Astrocyte (in vitro differentiated cells and primary cell): ENCODE measurements around the gene ZCRB1. TPM values are rescaled to one million over a fixed set of nuclear protein-coding genes. Genes with fewer than 3 reads are reported as not detected.
"Not testable (repeated sequence)": the region's sequence is repeated elsewhere in the genome, so short reads cannot be mapped to it uniquely, and the experiment has no call there.

ENCODE experiments used
- DNase-seq: peaks from one replicate; pipeline ENCODE4 v3.0.0-alpha.2; 2010; ENCODE audit warnings: low read depth
- FAIRE-seq: peaks from 2 replicates; lab custom pipeline; 2011; peaks lifted over from hg19 to GRCh38; lab: Jason Lieb, UNC
- H2AFZ ChIP-seq: 2 replicates; pipeline ENCODE4 v1.6.0; 2012; ENCODE audit warnings: low read depth, low read length, inconsistent platforms
- H3K27ac ChIP-seq: 2 replicates; pipeline ENCODE4 v1.5.1; 2011; ENCODE audit warnings: low read depth, low read length, inconsistent platforms
- H3K27me3 ChIP-seq: 2 replicates; pipeline ENCODE4 v1.6.0; 2011; ENCODE audit warnings: low read length, inconsistent platforms; ENCODE audit not compliant: insufficient read depth
- H3K36me3 ChIP-seq: 2 replicates; pipeline ENCODE4 v1.5.1; 2011; ENCODE audit warnings: low read length, inconsistent platforms; ENCODE audit not compliant: insufficient read depth
- H3K4me1 ChIP-seq: 2 replicates; pipeline ENCODE4 v1.5.1; 2011; ENCODE audit warnings: low read length, inconsistent platforms; ENCODE audit not compliant: insufficient read depth
- H3K4me2 ChIP-seq: 2 replicates; pipeline ENCODE4 v1.6.0; 2012; ENCODE audit warnings: low read length, inconsistent platforms
- H3K4me3 ChIP-seq: 2 replicates; pipeline ENCODE4 v1.5.1; 2011; ENCODE audit warnings: low read depth, mild to moderate bottlenecking, low read length, inconsistent platforms; ENCODE audit not compliant: insufficient read depth
- H3K79me2 ChIP-seq: 2 replicates; pipeline ENCODE4 v1.6.0; 2012; ENCODE audit warnings: mild to moderate bottlenecking, low read length, inconsistent platforms; ENCODE audit not compliant: insufficient read depth
- H3K9ac ChIP-seq: 2 replicates; pipeline ENCODE4 v1.6.0; 2012; ENCODE audit warnings: mild to moderate bottlenecking, low read length, inconsistent platforms
- H3K9me3 ChIP-seq: 2 replicates; pipeline ENCODE4 v1.5.1; 2012; ENCODE audit warnings: low read depth, mild to moderate bottlenecking, low read length, inconsistent platforms; ENCODE audit not compliant: insufficient read depth
- H4K20me1 ChIP-seq: 2 replicates; pipeline ENCODE4 v1.6.0; 2012; ENCODE audit warnings: low read length, inconsistent platforms; ENCODE audit not compliant: insufficient read depth
- H3K27ac Mint-ChIP-seq: one replicate; pipeline ENCODE4 v1.8.0; 2021; ENCODE audit warnings: mild to moderate bottlenecking, mixed read lengths; ENCODE audit not compliant: unreplicated experiment
- H3K27me3 Mint-ChIP-seq: one replicate; pipeline ENCODE4 v1.8.0; 2021; ENCODE audit warnings: low read depth, mixed read lengths; ENCODE audit not compliant: unreplicated experiment
- H3K36me3 Mint-ChIP-seq: one replicate; pipeline ENCODE4 v1.8.0; 2021; ENCODE audit warnings: low read depth, mixed read lengths; ENCODE audit not compliant: unreplicated experiment
- H3K4me1 Mint-ChIP-seq: one replicate; pipeline ENCODE4 v1.8.0; 2021; ENCODE audit warnings: low read depth, mixed read lengths; ENCODE audit not compliant: unreplicated experiment
- H3K4me3 Mint-ChIP-seq: one replicate; pipeline ENCODE4 v1.8.0; 2021; ENCODE audit warnings: mild to moderate bottlenecking, moderate library complexity, mixed read lengths; ENCODE audit not compliant: unreplicated experiment
- H3K9me3 Mint-ChIP-seq: one replicate; pipeline ENCODE4 v1.8.0; 2021; ENCODE audit warnings: mild to moderate bottlenecking, mixed read lengths; ENCODE audit not compliant: unreplicated experiment
- EZH2 ChIP-seq: IDR thresholded peaks from 2 replicates; pipeline ENCODE4 v1.6.1; 2012; ENCODE audit warnings: mild to moderate bottlenecking, low read length, inconsistent platforms; ENCODE audit not compliant: insufficient read depth
- total RNA-seq: library from RNA; stranded (reverse); gene quantifications from 2 replicates; pipeline ENCODE4 v1.2.1, GENCODE V29; 2021
- TF ChIP-seq, protein P1 (sequence below): IDR thresholded peaks from 2 replicates; pipeline ENCODE4 v1.5.1; 2011; ENCODE audit warnings: low read depth, mild to moderate bottlenecking, inconsistent platforms, low read length, moderate library complexity; ENCODE audit not compliant: insufficient read depth

The ZCRB1 gene
- total RNA-seq, 1 donor from 2014 or later = 45.8 TPM

- Mint-ChIP-seq H3K4me3 (no peak overlapping the region), H3K27me3 (no peaks in the 10 kb centered on the region), H3K27ac (no peak overlapping the region), H3K9me3 (no peaks in the 10 kb centered on the region), H3K36me3 (no peaks in the 10 kb centered on the region), H3K4me1 (peaks cover 5% of the 10 kb centered on the region)
- TF ChIP-seq, protein P1, sequence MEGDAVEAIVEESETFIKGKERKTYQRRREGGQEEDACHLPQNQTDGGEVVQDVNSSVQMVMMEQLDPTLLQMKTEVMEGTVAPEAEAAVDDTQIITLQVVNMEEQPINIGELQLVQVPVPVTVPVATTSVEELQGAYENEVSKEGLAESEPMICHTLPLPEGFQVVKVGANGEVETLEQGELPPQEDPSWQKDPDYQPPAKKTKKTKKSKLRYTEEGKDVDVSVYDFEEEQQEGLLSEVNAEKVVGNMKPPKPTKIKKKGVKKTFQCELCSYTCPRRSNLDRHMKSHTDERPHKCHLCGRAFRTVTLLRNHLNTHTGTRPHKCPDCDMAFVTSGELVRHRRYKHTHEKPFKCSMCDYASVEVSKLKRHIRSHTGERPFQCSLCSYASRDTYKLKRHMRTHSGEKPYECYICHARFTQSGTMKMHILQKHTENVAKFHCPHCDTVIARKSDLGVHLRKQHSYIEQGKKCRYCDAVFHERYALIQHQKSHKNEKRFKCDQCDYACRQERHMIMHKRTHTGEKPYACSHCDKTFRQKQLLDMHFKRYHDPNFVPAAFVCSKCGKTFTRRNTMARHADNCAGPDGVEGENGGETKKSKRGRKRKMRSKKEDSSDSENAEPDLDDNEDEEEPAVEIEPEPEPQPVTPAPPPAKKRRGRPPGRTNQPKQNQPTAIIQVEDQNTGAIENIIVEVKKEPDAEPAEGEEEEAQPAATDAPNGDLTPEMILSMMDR = no peak
- no peak for TF ChIP-seq EZH2
- H3K27ac ChIP-seq = no peak overlapping the region
- H3K79me2 ChIP-seq = peaks cover 33% of the 10 kb centered on the region
- peaks cover 6% of the 10 kb centered on the region for H3K36me3 ChIP-seq
- H3K4me1 ChIP-seq = no peaks in the 10 kb centered on the region
- no peak overlapping the region for H2AFZ ChIP-seq
- DNase-seq (no peak), FAIRE-seq (no peak)
- no peak overlapping the region for H3K9ac ChIP-seq
- no peak overlapping the region for H3K4me2 ChIP-seq
- H3K27me3 ChIP-seq = no peaks in the 10 kb centered on the region
- no peaks in the 10 kb centered on the region for H3K9me3 ChIP-seq
- H3K4me3 ChIP-seq = no peak overlapping the region
- H4K20me1 ChIP-seq = no peaks in the 10 kb centered on the region
These were observed 35.0 kb upstream of the ZCRB1 start for GRCh38 chr12:42360747-42361403.

GRCh38 chr12:42356344-42356743 lies 30.4 kb upstream of the ZCRB1 start:
- TF ChIP-seq EZH2 = no peak
- TF ChIP-seq, protein P1 = no peak
- FAIRE-seq = no peak

GRCh38 chr12:42350021-42350407 lies 24.1 kb upstream of the ZCRB1 start:
- Histone ChIP-seq H3K79me2 (peaks cover 54% of the 10 kb centered on the region), H4K20me1 (peaks cover 28% of the 10 kb centered on the region)
- FAIRE-seq, H3K9me3 Mint-ChIP-seq, DNase-seq, H3K4me2 ChIP-seq, H3K27me3 ChIP-seq, H3K27me3 Mint-ChIP-seq, H3K4me3 Mint-ChIP-seq, H2AFZ ChIP-seq, H3K27ac ChIP-seq, H3K36me3 Mint-ChIP-seq, H3K4me1 ChIP-seq, H3K4me1 Mint-ChIP-seq, H3K4me3 ChIP-seq, H3K9ac ChIP-seq, H3K9me3 ChIP-seq, H3K27ac Mint-ChIP-seq, H3K36me3 ChIP-seq: not testable (repeated sequence)

More at GRCh38 chr12:42356344-42356743, 30.4 kb upstream of the ZCRB1 start:
- Histone ChIP-seq H4K20me1 (peaks cover 5% of the 10 kb centered on the region), H3K36me3 (peaks cover 8% of the 10 kb centered on the region), H3K27ac (no peak overlapping the region), H3K9ac (no peak overlapping the region), H3K4me3 (no peak overlapping the region), H3K79me2 (peaks cover 24% of the 10 kb centered on the region), H3K27me3 (no peaks in the 10 kb centered on the region), H2AFZ (no peak overlapping the region), H3K4me2 (no peak overlapping the region), H3K9me3 (no peaks in the 10 kb centered on the region), H3K4me1 (no peaks in the 10 kb centered on the region)
- DNase-seq = no peak
- Mint-ChIP-seq H3K36me3 (no peaks in the 10 kb centered on the region), H3K27me3 (no peaks in the 10 kb centered on the region), H3K4me3 (no peak overlapping the region), H3K4me1 (peaks cover 5% of the 10 kb centered on the region), H3K27ac (no peak overlapping the region), H3K9me3 (no peaks in the 10 kb centered on the region)

GRCh38 chr12:42349119-42350020 lies 23.5 kb upstream of the ZCRB1 start:
- not testable (repeated sequence) for H2AFZ ChIP-seq, H3K9me3 Mint-ChIP-seq, H3K4me2 ChIP-seq, H3K4me1 ChIP-seq, H3K4me1 Mint-ChIP-seq, H3K27me3 Mint-ChIP-seq, H3K9me3 ChIP-seq, DNase-seq, H3K36me3 ChIP-seq, H3K9ac ChIP-seq, H3K4me3 ChIP-seq, FAIRE-seq, H3K27ac Mint-ChIP-seq, H3K36me3 Mint-ChIP-seq, H3K27ac ChIP-seq, H3K27me3 ChIP-seq, H3K4me3 Mint-ChIP-seq
- Histone ChIP-seq H4K20me1 (peaks cover 34% of the 10 kb centered on the region), H3K79me2 (peaks cover 58% of the 10 kb centered on the region)
